Right forelimb (tissue), 1 donor: ENCODE data around the gene TNNT1.
A peak's percentile ranks its signal among the peaks of the same experiment; 100 is the strongest.
"Not testable (repeated sequence)": the region's sequence is repeated elsewhere in the genome, so short reads cannot be mapped to it uniquely, and the experiment has no call there.

Experiments
- DNase-seq: peaks from one replicate; pipeline ENCODE4 v3.0.0-alpha.2; 2018

The TNNT1 gene

GRCh38 chr19:55136399-55137102, 12.5 kb downstream of the TNNT1 start:
- no peak for DNase-seq

- DNase-seq = no peak
Measured at GRCh38 chr19:55134736-55135135, 14.3 kb downstream of the TNNT1 start.

DNA sequence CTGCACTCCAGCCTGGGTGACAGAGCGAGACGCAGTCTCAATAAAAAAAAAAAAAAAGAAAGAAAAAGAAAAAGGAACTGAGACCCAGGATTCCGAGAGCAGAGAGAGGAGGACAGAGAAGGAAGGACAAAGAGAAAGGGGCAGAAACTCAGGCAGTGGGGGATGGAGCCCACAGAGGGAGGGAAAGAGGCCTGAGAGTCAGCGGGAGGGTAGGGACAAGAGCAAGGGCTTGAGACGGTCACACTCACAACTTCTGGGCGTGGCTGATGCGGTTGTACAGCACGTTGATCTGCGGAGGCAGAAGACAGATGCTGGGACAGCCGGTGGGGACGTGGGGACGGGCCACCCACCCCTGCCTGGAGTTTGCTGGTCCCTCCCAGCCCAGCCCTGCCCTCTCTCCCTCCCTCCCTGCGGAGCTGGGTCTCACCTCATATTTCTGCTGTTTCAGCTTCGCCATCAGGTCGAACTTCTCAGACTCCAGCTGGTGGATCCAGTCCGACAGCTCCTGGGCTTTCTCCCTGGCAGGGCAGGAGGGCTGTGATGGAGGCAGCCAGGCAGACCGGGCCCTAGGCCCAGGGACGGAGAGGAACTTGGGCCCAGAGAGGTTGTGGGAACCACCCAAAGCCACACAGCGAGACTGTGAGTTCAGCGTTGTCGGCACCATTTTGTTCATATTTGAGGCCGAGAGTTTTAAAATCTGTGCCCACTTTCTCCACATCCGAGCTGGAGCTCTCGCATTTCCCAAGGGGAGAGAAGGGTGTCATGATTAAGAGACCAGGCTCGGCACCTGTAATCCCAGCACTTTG, 15.2 kb downstream of the TNNT1 start:
- DNase-seq = no peak

DNA sequence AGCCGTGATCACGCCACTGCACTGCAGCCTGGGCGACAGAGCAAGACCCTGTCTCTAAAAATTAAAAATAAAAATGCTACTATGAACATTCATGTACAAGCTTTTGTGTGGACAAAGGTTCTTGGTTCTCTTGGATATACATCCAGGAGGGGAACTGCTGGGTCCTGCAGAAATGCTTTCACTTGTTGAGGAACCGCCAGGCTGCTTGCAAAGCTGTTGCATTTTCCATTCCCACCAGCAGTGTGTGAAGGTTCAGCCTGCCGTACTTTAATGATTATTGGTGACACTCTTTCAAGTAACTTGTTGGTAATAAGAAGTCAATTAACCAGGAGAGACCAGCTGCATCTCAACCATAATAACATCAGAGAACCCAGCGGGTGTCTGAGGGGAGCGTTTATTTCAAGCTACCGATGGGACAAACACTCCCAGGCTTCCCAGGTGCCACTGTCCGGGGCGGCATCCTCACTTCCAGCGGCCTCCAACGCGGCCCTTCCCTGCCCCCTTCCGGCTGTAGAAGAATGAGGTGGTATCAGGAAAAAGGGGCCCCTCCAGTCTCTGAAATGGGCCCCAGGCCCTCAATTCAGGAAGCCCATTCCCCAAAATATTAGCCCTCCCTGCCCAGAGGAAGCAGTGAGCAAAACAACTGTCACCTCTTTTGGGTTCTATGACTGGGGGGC, 16.4 kb downstream of the TNNT1 start:
- no peak for DNase-seq

DNA sequence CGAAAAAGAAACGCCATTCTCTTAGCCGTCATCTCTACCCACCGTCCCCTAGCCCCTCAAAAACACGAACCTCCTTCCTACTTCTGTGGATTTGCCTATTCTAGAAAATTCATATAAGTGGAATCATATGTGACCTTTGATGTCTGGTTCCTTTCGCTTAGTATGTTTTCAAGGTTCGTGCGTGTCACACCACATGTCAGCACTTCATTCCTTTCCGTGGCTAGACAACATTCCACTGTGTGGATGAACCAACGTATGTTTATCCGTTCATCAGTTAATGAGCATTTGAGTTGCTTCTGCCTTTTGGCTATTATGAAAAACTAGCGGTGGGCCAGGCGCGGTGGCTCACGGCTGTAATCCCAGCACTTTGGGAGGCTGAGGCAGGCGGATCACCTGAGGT, 17.6 kb downstream of the TNNT1 start:
- DNase-seq = no peak

GRCh38 chr19:55119053-55119452, 30.0 kb downstream of the TNNT1 start:
- DNase-seq = no peak

DNA sequence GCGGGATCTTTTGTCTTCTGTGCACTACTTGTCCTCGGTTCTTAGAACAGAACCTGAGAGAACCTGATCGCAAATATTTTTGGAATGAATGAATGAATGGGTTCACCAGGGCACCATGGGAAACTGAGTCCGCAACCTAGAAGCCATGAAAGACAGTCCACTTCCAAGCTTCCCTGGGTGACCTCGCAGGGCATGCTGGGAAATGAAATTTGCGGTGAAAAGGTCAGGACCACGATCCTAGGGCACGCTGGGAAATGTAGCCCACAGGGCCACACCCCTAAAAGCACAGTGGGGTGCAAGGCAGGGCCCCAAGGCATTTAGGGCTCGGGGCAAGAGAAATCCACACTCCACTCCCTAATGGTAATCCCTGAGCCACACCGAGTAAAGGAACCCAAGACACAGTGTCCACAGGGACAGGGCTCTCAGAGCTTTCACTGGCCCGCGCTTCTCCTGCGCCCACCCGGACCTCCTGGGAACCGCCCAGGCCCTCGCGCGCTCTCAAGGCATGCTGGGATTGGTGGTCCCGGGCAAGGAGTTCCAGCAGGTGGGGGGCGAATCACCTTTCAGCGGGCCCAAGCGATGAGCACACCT, 30.5 kb downstream of the TNNT1 start:
- DNase-seq = no peak

DNA sequence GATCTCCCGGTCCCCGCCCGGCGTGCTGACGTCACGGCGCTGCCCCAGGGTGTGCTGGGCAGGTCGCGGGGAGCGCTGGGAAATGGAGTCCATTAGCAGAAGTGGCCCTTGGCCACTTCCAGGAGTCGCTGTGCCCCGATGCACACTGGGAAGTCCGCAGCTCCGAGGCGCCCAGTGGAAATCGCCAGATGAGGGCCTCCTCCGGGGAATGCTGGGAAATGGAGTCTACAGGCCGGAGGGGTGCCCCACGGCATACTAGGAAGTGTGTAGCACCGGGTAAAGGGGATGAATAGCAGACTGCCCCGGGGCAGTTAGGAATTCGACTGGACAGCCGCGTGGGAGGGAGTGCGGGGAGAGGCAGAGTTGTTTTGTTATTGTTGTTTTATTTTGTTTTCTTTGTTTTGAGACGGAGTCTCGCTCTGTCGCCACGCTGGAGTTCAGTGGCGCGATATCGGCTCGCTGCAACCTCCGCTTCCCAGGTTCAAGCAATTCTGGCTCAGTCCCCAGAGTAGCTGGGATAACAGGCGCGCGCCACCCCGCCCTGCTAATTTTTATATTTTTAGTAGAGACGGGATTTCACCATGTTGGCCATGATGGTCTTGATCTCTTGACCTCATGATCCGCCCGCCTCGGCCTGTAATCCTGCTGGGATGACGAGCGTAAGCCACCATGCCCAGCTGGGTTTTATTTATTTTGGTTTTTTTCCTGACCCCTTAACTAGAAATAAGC, 31.2 kb downstream of the TNNT1 start:
- DNase-seq = peak; percentile 97

- DNase-seq = no peak
Measured at GRCh38 chr19:55116859-55117662, 31.9 kb downstream of the TNNT1 start, which contains the start of gene PPP1R12C. Gene PPP1R12C, minus strand, starts transcription at chr19:55117637. Its CDS starts 94 bp downstream, at chr19:55117543.

GRCh38 chr19:55116232-55116858, 32.7 kb downstream of the TNNT1 start:
- peak; percentile 71 for DNase-seq

DNA sequence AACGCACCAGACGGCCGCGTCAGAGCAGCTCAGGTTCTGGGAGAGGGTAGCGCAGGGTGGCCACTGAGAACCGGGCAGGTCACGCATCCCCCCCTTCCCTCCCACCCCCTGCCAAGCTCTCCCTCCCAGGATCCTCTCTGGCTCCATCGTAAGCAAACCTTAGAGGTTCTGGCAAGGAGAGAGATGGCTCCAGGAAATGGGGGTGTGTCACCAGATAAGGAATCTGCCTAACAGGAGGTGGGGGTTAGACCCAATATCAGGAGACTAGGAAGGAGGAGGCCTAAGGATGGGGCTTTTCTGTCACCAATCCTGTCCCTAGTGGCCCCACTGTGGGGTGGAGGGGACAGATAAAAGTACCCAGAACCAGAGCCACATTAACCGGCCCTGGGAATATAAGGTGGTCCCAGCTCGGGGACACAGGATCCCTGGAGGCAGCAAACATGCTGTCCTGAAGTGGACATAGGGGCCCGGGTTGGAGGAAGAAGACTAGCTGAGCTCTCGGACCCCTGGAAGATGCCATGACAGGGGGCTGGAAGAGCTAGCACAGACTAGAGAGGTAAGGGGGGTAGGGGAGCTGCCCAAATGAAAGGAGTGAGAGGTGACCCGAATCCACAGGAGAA, 33.5 kb downstream of the TNNT1 start:
- no peak for DNase-seq

- no peak for DNase-seq
Measured at GRCh38 chr19:55114566-55115145, 34.4 kb downstream of the TNNT1 start.

- peak; percentile 90 for DNase-seq
Measured at GRCh38 chr19:55113570-55114039, 35.4 kb downstream of the TNNT1 start.

DNA sequence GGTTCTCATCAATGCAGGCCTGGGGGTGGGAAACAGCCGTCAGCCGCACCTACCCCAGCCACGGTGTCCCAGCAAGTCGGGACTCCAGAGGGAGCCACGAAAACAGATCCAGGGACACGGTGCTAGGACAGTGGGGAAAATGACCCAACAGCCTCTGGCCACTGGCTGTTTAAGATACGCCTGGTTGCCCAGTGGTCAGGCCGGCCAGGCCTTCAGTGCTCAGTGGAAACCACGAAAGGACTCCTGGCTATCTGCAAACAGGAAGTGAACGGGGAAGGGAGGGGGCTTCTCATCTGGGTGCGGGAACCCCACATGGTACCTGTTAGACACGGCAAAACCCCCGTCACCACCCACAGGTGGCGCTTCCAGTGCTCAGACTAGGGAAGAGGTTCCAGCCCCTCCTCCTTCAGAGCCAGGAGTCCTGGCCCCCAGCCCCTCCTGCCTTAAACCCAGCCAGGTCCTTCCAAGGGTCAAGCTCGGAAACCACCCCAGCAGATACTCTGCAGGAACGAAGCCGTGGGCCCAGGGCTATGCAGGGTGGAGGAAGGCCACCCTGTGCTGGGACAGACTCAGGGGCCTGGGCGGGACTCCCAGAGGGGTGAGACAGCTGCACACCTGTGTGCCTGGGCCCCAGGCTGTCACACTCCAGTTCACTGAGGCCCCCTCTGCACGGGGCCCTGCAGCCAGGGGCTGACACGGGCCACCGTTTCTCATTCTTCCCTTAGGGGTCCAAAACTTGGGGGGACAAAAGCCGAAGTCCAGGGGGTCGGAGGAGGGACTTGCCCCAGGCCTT, 36.0 kb downstream of the TNNT1 start:
- peak; percentile 52 for DNase-seq

GRCh38 chr19:55112246-55112776, 36.7 kb downstream of the TNNT1 start:
- DNase-seq = no peak

- DNase-seq = no peak
Measured at GRCh38 chr19:55111238-55111831, 37.7 kb downstream of the TNNT1 start.

DNA sequence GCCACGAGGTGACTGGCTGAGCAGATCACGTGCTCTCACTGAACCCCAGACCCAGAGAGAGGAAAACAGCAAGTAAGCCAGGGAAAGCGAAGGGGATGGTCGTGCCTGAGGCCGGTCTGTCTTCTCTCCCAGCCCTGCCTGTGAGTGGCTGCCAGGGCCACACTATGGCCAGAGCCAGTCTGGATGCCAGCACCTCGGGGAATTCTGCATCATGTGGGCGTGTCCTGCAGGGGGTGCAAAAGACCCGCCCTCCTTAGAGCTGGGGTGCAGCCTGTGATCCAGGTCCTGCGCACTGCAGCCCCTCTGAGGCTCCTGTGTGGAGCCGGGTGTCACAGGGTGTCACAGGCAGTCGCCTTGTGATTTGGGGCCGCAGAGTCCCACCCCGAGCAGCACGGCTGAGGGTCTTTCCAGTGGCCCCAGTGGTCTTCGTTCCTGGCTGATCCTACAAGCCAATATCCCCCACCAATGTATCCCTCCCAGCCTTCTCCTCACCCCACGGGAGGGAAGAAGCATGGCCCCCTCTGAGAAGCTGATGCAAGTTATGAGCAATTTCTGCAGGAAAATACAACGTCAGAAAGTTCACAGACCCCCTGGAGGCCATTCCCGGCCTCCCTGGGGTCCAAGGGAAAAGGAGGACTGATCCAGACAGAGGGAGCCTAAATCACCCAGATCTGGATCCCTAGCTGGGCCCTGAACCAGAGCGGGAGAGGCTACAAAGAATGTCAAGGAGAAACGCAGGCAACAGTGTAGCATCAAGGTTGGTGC, 39.3 kb downstream of the TNNT1 start:
- no peak for DNase-seq

DNA sequence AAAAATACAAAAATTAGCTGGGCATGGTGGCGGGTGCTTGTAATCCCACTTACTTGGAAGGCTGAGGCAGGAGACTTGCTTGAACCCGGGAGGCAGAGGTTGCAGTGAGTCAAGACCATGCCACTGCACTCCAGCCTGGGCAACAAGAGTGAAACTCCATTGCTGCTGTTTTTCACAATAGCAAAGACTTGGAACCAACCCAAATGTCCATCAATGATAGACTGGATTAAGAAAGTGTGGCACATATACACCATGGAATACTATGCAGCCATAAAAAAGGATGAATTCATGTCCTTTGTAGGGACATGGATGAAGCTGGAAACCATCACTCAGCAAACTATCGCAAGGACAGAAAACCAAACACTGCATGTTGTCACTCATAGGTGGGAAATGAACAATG, 41.8 kb downstream of the TNNT1 start:
- DNase-seq = not testable (repeated sequence)
